ENCODE measurements around the gene SCARF2. TPM values are rescaled to one million over a fixed set of nuclear protein-coding genes. Genes with fewer than 3 reads are reported as not detected.

Gene SCARF2
- total RNA-seq, 1 experiment from 2014 or later: 26.3 TPM

GRCh38 chr22:20436768-20437612, 635 bp downstream of the SCARF2 start:
- H3K27ac Mint-ChIP-seq: no peak overlapping the region
- TF ChIP-seq AFF4 (CRISPR knock-in tag; IDR thresholded peaks at IDR 0.05; ENCODE audit: borderline replicate concordance): no peak
- no peak for TF ChIP-seq TP53 (CRISPR knock-in tag; IDR thresholded peaks at IDR 0.05)
- TF ChIP-seq E2F4 (CRISPR knock-in tag; IDR thresholded peaks at IDR 0.05; ENCODE audit: borderline replicate concordance, low read depth): no peak
- TF ChIP-seq MXD4 (CRISPR knock-in tag; IDR thresholded peaks at IDR 0.05; ENCODE audit: borderline replicate concordance): no peak
- TF ChIP-seq IRF1 (CRISPR knock-in tag; IDR thresholded peaks at IDR 0.05): peak; percentile 74; the same call in 1 of the 2 replicates
- no peak for TF ChIP-seq ZNF423 (CRISPR knock-in tag; IDR thresholded peaks at IDR 0.05)
- TF ChIP-seq FOXK1 (CRISPR knock-in tag; IDR thresholded peaks at IDR 0.05): no peak
- 0 out of 2 replicates have a peak, but pooled peaks have one; percentile 61 for TF ChIP-seq KAT7 (CRISPR knock-in tag; IDR thresholded peaks at IDR 0.05; ENCODE audit: borderline replicate concordance)
- no peak; the same call in 1 of the 2 replicates for TF ChIP-seq ARID4B (CRISPR knock-in tag; IDR thresholded peaks at IDR 0.05; ENCODE audit: borderline replicate concordance)
- TF ChIP-seq MAX (CRISPR knock-in tag; IDR thresholded peaks at IDR 0.05): 0 out of 2 replicates have a peak, but pooled peaks have one; percentile 29
- peak; percentile 42; the same call in 1 of the 2 replicates for TF ChIP-seq FOXP4 (CRISPR knock-in tag; IDR thresholded peaks at IDR 0.05)
- TF ChIP-seq TEAD1 (CRISPR knock-in tag; IDR thresholded peaks at IDR 0.05): no peak
- no peak for TF ChIP-seq ZNF396 (CRISPR knock-in tag; IDR thresholded peaks at IDR 0.05; ENCODE audit: borderline replicate concordance)
- no peak for TF ChIP-seq ZNF416 (CRISPR knock-in tag; IDR thresholded peaks at IDR 0.05)
- TF ChIP-seq ESRRA (CRISPR knock-in tag; IDR thresholded peaks at IDR 0.05; ENCODE audit: borderline replicate concordance): no peak
- TF ChIP-seq EMX1 (CRISPR knock-in tag; IDR thresholded peaks at IDR 0.05): no peak
- no peak for TF ChIP-seq ATF6 (CRISPR knock-in tag; IDR thresholded peaks at IDR 0.05)
- no peak for TF ChIP-seq ZNF138 (CRISPR knock-in tag; conservative IDR thresholded peaks at IDR 0.05)
- TF ChIP-seq ZNF121 (CRISPR knock-in tag; IDR thresholded peaks at IDR 0.05): peak; percentile 86
- TF ChIP-seq ZNF263 (CRISPR knock-in tag; IDR thresholded peaks at IDR 0.05; ENCODE audit: low read depth): no peak
- 0 out of 2 replicates have a peak, but pooled peaks have one; percentile 31 for TF ChIP-seq GABPB1 (CRISPR knock-in tag; IDR thresholded peaks at IDR 0.05)
- CTCF ChIA-PET: interaction anchor here (5.7 kb wide), 1 partner anchor 19 kb away, joined by 31 read pairs; no protein-coding TSS in a partner anchor
- H3K4me1 Mint-ChIP-seq: peaks cover 26% of the 10 kb centered on the region
- ATAC-seq: peak; percentile 9
- H3K36me3 Mint-ChIP-seq: no peaks in the 10 kb centered on the region
- DNase-seq (ENCODE audit: low spot score): no peak
- no peaks in the 10 kb centered on the region for H3K9me3 Mint-ChIP-seq
- H3K27me3 Mint-ChIP-seq (ENCODE audit: low read depth): peaks cover 61% of the 10 kb centered on the region
- POLR2A ChIA-PET: interaction anchor here (0.6 kb wide), 1 partner anchor 54 kb away, joined by 6 read pairs; no protein-coding TSS in a partner anchor
- peak overlapping the region; percentile 92 for H3K4me3 Mint-ChIP-seq

Measured in WTC11 (cell line).